ENCODE data around the gene NEIL3.

Gene NEIL3

DNA sequence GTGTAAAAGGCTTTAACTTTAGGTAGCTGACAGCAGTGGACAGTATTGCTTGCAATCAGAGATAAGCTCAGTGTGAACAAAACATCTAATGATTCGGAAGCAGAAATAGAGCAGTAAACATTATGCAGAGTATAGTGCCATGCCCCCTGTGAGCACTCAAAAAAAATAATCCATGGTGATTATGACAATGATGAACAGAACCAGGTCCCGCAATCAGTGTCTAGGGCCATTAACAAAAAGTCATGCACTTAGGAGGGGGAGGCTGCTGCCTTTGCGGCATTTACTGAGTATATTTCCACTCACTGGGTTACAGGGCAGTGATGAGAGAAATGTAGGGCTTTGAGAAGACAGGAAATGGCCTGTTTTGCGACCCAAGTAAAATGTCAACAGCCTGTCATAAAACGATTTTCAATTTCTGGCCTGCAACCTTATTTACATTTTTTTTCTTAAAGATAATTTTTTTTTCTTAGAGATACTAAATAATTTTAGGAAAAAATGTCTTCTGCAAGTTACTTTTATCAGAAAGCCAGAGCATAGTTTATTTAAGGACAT is 27.3 kb upstream of the NEIL3 start:
- Histone ChIP-seq H2BK15ac (replicated peaks; ENCODE audit: low read depth) (no peak overlapping the region), H3K9ac (ENCODE audit: low read length) (no peak overlapping the region), H3K18ac (ENCODE audit: low read length) (no peak overlapping the region), H2AK5ac (ENCODE audit: low read length) (no peak overlapping the region), H3K4me3 (ENCODE audit: low read length) (no peak overlapping the region), H3K4me2 (ENCODE audit: low read length) (no peak overlapping the region), H3K27me3 (ENCODE audit: insufficient read depth, low read length, poor library complexity) (no peaks in the 10 kb centered on the region), H3K4me1 (ENCODE audit: control insufficient read depth, low read depth, low read length) (no peaks in the 10 kb centered on the region), H3K27ac (ENCODE audit: low read depth, low read length) (no peak overlapping the region), H3K36me3 (ENCODE audit: control insufficient read depth, insufficient read depth, low read length) (no peaks in the 10 kb centered on the region), H3K79me2 (ENCODE audit: control insufficient read depth, insufficient read depth, low read length) (no peaks in the 10 kb centered on the region), H3K23ac (ENCODE audit: low read length) (no peak overlapping the region), H2BK120ac (ENCODE audit: low read depth, low read length) (no peak overlapping the region), H4K5ac (ENCODE audit: low read length) (no peak overlapping the region), H3K56ac (ENCODE audit: low read length) (no peak overlapping the region), H3K79me1 (ENCODE audit: low read length) (no peaks in the 10 kb centered on the region), H2BK5ac (ENCODE audit: low read length) (no peak overlapping the region), H3K4ac (ENCODE audit: low read depth, low read length) (no peak overlapping the region), H4K8ac (ENCODE audit: low read depth, low read length) (no peak overlapping the region)
- DNase-seq: no peak
- WGBS (ENCODE audit: extremely low coverage, insufficient coverage, low lambda C conversion rate): no CpG with 5 or more reads among the region's 5 CpGs

DNA sequence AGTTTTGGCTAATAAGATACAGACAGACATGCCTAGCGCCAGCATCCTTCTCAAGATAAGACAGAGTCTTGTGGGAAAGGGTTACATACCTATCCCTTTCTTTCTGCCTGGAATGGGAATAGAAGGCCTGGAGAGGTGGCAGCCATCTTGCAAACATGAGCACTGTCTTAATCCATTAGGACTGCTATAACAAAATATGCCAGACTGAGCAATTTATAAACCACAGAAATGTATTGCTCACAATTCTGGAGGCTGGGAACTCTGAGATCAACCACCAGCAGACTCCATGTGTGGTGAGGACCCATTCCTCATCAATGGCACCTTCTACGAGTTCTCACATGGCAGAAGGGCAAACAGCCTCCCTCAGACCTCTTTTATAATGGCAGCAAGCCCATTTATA is 26.5 kb upstream of the NEIL3 start:
- Histone ChIP-seq H4K5ac (ENCODE audit: low read length) (no peak overlapping the region), H3K27ac (ENCODE audit: low read depth, low read length) (no peak overlapping the region), H3K36me3 (ENCODE audit: control insufficient read depth, insufficient read depth, low read length) (no peaks in the 10 kb centered on the region), H3K4me2 (ENCODE audit: low read length) (no peak overlapping the region), H3K4ac (ENCODE audit: low read depth, low read length) (peak overlapping the region; percentile 31), H3K4me1 (ENCODE audit: control insufficient read depth, low read depth, low read length) (no peaks in the 10 kb centered on the region), H3K4me3 (ENCODE audit: low read length) (no peak overlapping the region), H2BK15ac (replicated peaks; ENCODE audit: low read depth) (no peak overlapping the region), H3K79me1 (ENCODE audit: low read length) (no peaks in the 10 kb centered on the region), H3K9ac (ENCODE audit: low read length) (no peak overlapping the region), H3K18ac (ENCODE audit: low read length) (no peak overlapping the region), H3K79me2 (ENCODE audit: control insufficient read depth, insufficient read depth, low read length) (no peaks in the 10 kb centered on the region), H3K23ac (ENCODE audit: low read length) (no peak overlapping the region), H2AK5ac (ENCODE audit: low read length) (no peak overlapping the region), H3K27me3 (ENCODE audit: insufficient read depth, low read length, poor library complexity) (no peaks in the 10 kb centered on the region), H2BK5ac (ENCODE audit: low read length) (no peak overlapping the region), H4K8ac (ENCODE audit: low read depth, low read length) (no peak overlapping the region), H3K56ac (ENCODE audit: low read length) (no peak overlapping the region), H2BK120ac (ENCODE audit: low read depth, low read length) (no peak overlapping the region)
- DNase-seq: no peak
- no CpG with 5 or more reads among the region's 2 CpGs for WGBS (ENCODE audit: extremely low coverage, insufficient coverage, low lambda C conversion rate)

DNA sequence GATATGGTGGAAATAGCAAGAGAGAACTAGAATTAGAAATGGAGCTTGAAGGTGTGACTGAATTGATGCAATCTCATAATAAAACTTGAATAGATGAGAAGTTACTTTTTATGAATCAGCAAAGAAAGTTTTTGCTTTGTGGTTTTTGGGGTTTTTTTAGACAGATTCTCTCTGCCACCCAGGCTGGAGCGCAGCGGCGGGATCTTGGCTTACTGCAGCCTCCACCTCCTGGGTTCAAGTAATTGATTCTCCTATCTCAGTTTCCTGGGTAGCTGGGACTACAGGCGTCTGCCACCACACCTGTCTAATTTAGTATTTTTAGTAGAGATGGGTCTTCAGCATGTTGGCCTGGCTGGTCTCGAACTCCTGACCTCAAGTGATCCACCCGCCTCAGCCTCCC is 23.7 kb upstream of the NEIL3 start:
- Histone ChIP-seq H3K56ac (ENCODE audit: low read length) (no peak overlapping the region), H3K23ac (ENCODE audit: low read length) (no peak overlapping the region), H3K4me3 (ENCODE audit: low read length) (no peak overlapping the region), H4K8ac (ENCODE audit: low read depth, low read length) (no peak overlapping the region), H3K27ac (ENCODE audit: low read depth, low read length) (no peak overlapping the region), H2BK120ac (ENCODE audit: low read depth, low read length) (no peak overlapping the region), H3K18ac (ENCODE audit: low read length) (no peak overlapping the region), H3K36me3 (ENCODE audit: control insufficient read depth, insufficient read depth, low read length) (no peaks in the 10 kb centered on the region), H4K5ac (ENCODE audit: low read length) (no peak overlapping the region), H3K79me2 (ENCODE audit: control insufficient read depth, insufficient read depth, low read length) (no peaks in the 10 kb centered on the region), H3K4ac (ENCODE audit: low read depth, low read length) (no peak overlapping the region), H3K4me1 (ENCODE audit: control insufficient read depth, low read depth, low read length) (no peaks in the 10 kb centered on the region), H3K27me3 (ENCODE audit: insufficient read depth, low read length, poor library complexity) (no peaks in the 10 kb centered on the region), H3K9ac (ENCODE audit: low read length) (no peak overlapping the region), H2BK5ac (ENCODE audit: low read length) (no peak overlapping the region), H2BK15ac (replicated peaks; ENCODE audit: low read depth) (no peak overlapping the region), H3K79me1 (ENCODE audit: low read length) (no peaks in the 10 kb centered on the region), H3K4me2 (ENCODE audit: low read length) (no peak overlapping the region), H2AK5ac (ENCODE audit: low read length) (no peak overlapping the region)
- no CpG with 5 or more reads among the region's 6 CpGs for WGBS (ENCODE audit: extremely low coverage, insufficient coverage, low lambda C conversion rate)
- DNase-seq: no peak

DNA sequence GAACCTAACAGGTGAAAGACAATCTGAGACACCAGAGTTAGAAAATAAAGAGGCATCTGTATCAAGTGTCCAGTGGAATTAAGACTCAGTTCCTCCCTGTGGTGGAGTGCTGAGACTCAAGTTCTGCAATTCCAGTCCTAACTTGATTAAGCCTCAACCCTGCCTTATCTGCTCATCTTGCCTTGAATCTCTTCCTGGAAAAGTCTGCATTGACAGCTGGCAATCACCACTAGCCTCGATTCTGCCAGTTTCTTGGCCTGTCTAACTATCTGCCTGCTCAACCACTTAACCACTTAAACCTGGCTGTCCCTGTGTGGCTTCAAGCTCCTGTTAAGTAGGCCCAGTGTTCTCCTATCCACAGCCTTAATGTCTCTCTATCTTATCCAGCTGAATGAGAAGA is 22.4 kb upstream of the NEIL3 start:
- Histone ChIP-seq H3K79me1 (ENCODE audit: low read length) (no peaks in the 10 kb centered on the region), H2AK5ac (ENCODE audit: low read length) (no peak overlapping the region), H3K23ac (ENCODE audit: low read length) (no peak overlapping the region), H3K4ac (ENCODE audit: low read depth, low read length) (no peak overlapping the region), H4K8ac (ENCODE audit: low read depth, low read length) (no peak overlapping the region), H4K5ac (ENCODE audit: low read length) (no peak overlapping the region), H2BK120ac (ENCODE audit: low read depth, low read length) (no peak overlapping the region), H3K4me3 (ENCODE audit: low read length) (no peak overlapping the region), H3K36me3 (ENCODE audit: control insufficient read depth, insufficient read depth, low read length) (no peaks in the 10 kb centered on the region), H3K56ac (ENCODE audit: low read length) (peak overlapping the region; percentile 40), H3K4me2 (ENCODE audit: low read length) (no peak overlapping the region), H3K27ac (ENCODE audit: low read depth, low read length) (no peak overlapping the region), H3K9ac (ENCODE audit: low read length) (no peak overlapping the region), H3K4me1 (ENCODE audit: control insufficient read depth, low read depth, low read length) (no peaks in the 10 kb centered on the region), H3K79me2 (ENCODE audit: control insufficient read depth, insufficient read depth, low read length) (no peaks in the 10 kb centered on the region), H3K18ac (ENCODE audit: low read length) (no peak overlapping the region), H2BK15ac (replicated peaks; ENCODE audit: low read depth) (no peak overlapping the region), H2BK5ac (ENCODE audit: low read length) (no peak overlapping the region), H3K27me3 (ENCODE audit: insufficient read depth, low read length, poor library complexity) (no peaks in the 10 kb centered on the region)
- no peak for DNase-seq
- no CpG with 5 or more reads among the region's 1 CpG for WGBS (ENCODE audit: extremely low coverage, insufficient coverage, low lambda C conversion rate)

DNA sequence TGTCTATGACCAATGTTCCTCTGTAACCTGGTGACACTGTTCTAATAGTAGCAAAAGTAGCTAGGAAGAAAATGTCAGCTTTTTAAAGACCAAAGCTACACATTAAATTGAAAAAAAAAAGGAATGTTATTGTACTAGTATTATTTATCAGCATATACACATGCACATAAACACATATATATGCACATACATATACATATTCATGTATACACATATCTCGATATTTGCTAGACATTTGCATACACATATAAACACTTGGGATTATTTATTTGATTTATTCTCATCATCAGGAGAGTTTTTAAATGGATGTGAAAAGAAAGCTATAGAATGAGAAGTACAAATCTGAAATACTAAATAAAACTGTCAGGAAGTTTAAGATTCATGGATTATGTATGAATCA is 21.3 kb upstream of the NEIL3 start:
- Histone ChIP-seq H2BK120ac (ENCODE audit: low read depth, low read length) (no peak overlapping the region), H3K27ac (ENCODE audit: low read depth, low read length) (no peak overlapping the region), H3K18ac (ENCODE audit: low read length) (no peak overlapping the region), H3K9ac (ENCODE audit: low read length) (no peak overlapping the region), H3K23ac (ENCODE audit: low read length) (no peak overlapping the region), H3K79me2 (ENCODE audit: control insufficient read depth, insufficient read depth, low read length) (no peaks in the 10 kb centered on the region), H2BK5ac (ENCODE audit: low read length) (no peak overlapping the region), H2BK15ac (replicated peaks; ENCODE audit: low read depth) (no peak overlapping the region), H3K36me3 (ENCODE audit: control insufficient read depth, insufficient read depth, low read length) (no peaks in the 10 kb centered on the region), H3K56ac (ENCODE audit: low read length) (no peak overlapping the region), H3K4me1 (ENCODE audit: control insufficient read depth, low read depth, low read length) (no peaks in the 10 kb centered on the region), H3K4ac (ENCODE audit: low read depth, low read length) (no peak overlapping the region), H3K4me2 (ENCODE audit: low read length) (no peak overlapping the region), H3K79me1 (ENCODE audit: low read length) (no peaks in the 10 kb centered on the region), H3K4me3 (ENCODE audit: low read length) (no peak overlapping the region), H4K8ac (ENCODE audit: low read depth, low read length) (no peak overlapping the region), H3K27me3 (ENCODE audit: insufficient read depth, low read length, poor library complexity) (no peaks in the 10 kb centered on the region), H4K5ac (ENCODE audit: low read length) (no peak overlapping the region), H2AK5ac (ENCODE audit: low read length) (no peak overlapping the region)
- no peak for DNase-seq
- no CpG with 5 or more reads among the region's 1 CpG for WGBS (ENCODE audit: extremely low coverage, insufficient coverage, low lambda C conversion rate)

DNA sequence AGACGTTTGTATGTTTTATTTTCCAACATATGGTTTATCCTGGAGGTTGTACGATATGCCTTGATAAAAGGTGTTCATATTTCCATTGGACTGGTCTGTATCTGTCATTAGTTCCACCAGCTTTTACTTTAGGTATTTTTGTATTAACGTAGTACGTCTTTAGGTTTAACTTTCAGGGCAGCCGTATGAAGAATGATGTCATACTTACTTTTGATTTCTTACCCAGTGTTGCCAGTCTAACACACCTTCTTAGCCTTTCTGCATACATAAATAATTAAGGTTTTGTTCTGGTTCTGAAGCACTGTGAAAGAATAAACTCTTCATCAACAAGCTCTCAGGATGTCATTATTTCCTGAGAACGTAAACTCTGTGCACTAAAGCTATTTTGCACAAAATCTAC is 18.9 kb upstream of the NEIL3 start:
- Histone ChIP-seq H3K36me3 (ENCODE audit: control insufficient read depth, insufficient read depth, low read length) (no peaks in the 10 kb centered on the region), H3K27ac (ENCODE audit: low read depth, low read length) (no peak overlapping the region), H4K8ac (ENCODE audit: low read depth, low read length) (no peak overlapping the region), H2AK5ac (ENCODE audit: low read length) (no peak overlapping the region), H3K56ac (ENCODE audit: low read length) (no peak overlapping the region), H2BK5ac (ENCODE audit: low read length) (no peak overlapping the region), H3K79me1 (ENCODE audit: low read length) (no peaks in the 10 kb centered on the region), H2BK120ac (ENCODE audit: low read depth, low read length) (no peak overlapping the region), H3K23ac (ENCODE audit: low read length) (no peak overlapping the region), H3K18ac (ENCODE audit: low read length) (no peak overlapping the region), H3K4me2 (ENCODE audit: low read length) (no peak overlapping the region), H3K9ac (ENCODE audit: low read length) (no peak overlapping the region), H3K4ac (ENCODE audit: low read depth, low read length) (no peak overlapping the region), H3K4me3 (ENCODE audit: low read length) (no peak overlapping the region), H4K5ac (ENCODE audit: low read length) (no peak overlapping the region), H3K4me1 (ENCODE audit: control insufficient read depth, low read depth, low read length) (no peaks in the 10 kb centered on the region), H3K79me2 (ENCODE audit: control insufficient read depth, insufficient read depth, low read length) (no peaks in the 10 kb centered on the region), H2BK15ac (replicated peaks; ENCODE audit: low read depth) (no peak overlapping the region), H3K27me3 (ENCODE audit: insufficient read depth, low read length, poor library complexity) (no peaks in the 10 kb centered on the region)
- WGBS (ENCODE audit: extremely low coverage, insufficient coverage, low lambda C conversion rate): no CpG with 5 or more reads among the region's 6 CpGs
- DNase-seq: no peak

Data from mesendoderm (in vitro differentiated cells).